ENCODE measurements around the gene VTN. TPM values are rescaled to one million over a fixed set of nuclear protein-coding genes. Genes with fewer than 3 reads are reported as not detected.

The VTN gene
- total and polyA plus RNA-seq, 2 donors (not counting 3 experiments of a cell fraction or from before 2014, with no cell fraction given): 1.1 TPM; not detected in 1

DNA sequence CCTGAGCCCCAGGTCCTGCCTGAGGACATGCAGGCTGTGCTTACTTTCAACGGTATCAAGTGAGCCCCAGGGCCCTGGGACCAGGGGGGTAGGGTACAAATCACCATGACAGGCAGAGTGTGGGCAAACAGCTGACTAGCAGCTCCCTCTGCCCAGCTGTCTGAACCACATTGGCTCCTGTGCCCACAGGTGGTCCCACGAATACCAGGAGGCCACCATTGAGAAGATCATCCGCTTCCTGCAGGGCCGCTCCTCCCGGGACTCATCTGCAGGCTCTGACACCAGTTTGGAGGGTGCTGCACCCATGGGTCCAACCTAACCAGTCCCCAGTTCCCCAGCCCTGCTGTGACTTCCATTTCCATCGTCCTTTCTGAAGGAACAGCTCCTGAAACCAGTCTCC lies 25.9 kb upstream of the VTN start:
- no peaks in the 10 kb centered on the region for H3K9me3 ChIP-seq (replicated peaks; ENCODE audit: control insufficient read depth, insufficient read depth, low read length)
- FAIRE-seq (no peak), DNase-seq (ENCODE audit: low read depth, low spot score) (no peak)
- no peak overlapping the region for H3K4me3 ChIP-seq (replicated peaks in 1 of 3; ENCODE audit: insufficient read depth in 1 of 3, low read depth in 1 of 3, low read length in 3 of 3)
- POLR2A ChIA-PET: no interaction called here
- H3K79me2 ChIP-seq (ENCODE audit: control insufficient read depth, insufficient read depth, low read length): no peaks in the 10 kb centered on the region
- dilution Hi-C loops (cut with MboI; ENCODE audit: extremely low pct_ligation_motif_present, low sequenced_read_pairs): no loop called here
- no peak overlapping the region for H3K9ac ChIP-seq (replicated peaks; ENCODE audit: extremely low read depth, insufficient read depth, low read length)
- no peaks in the 10 kb centered on the region for H3K27me3 ChIP-seq (ENCODE audit: control insufficient read depth in 2 of 2, insufficient read depth in 2 of 2, low read length in 2 of 2)
- intact Hi-C loops (cut with micrococcal nuclease): no loop called here
- H3K4me2 ChIP-seq (ENCODE audit: insufficient read depth, low read length): no peak overlapping the region
- TF ChIP-seq JUN (IDR thresholded peaks at IDR 0.05; ENCODE audit: borderline replicate concordance, insufficient read depth, insufficient read length, low read depth) (no peak), CTCF (IDR thresholded peaks at IDR 0.05; ENCODE audit: extremely low read depth in 1 of 2, insufficient read depth in 1 of 2, low read depth in 1 of 2, low read length in 2 of 2) (no peak), GATA2 (IDR thresholded peaks at IDR 0.05; ENCODE audit: insufficient read depth, insufficient read length, low read depth, low read length) (no peak), POLR2AphosphoS5 (IDR thresholded peaks at IDR 0.05; ENCODE audit: insufficient read depth, low read depth, low read length) (no peak), FOS (IDR thresholded peaks at IDR 0.05; ENCODE audit: borderline replicate concordance, insufficient read depth, low read length) (no peak)
- no peaks in the 10 kb centered on the region for H4K20me1 ChIP-seq (replicated peaks; ENCODE audit: control insufficient read depth, extremely low read depth, insufficient read depth, low read length)
- no TSS peak for BruUV-seq (replicated peaks)
- CTCF ChIA-PET: interaction anchor here (1.0 to 1.3 kb wide), 3 partner anchors 14 to 30 kb away, joined by 3 to 5 read pairs (median 5); no protein-coding TSS in a partner anchor
- H2AFZ ChIP-seq (ENCODE audit: low read depth, low read length): no peak overlapping the region
- H3K36me3 ChIP-seq (ENCODE audit: control insufficient read depth in 2 of 2, extremely low read depth in 1 of 2, insufficient read depth in 2 of 2, low read length in 2 of 2): no peaks in the 10 kb centered on the region
- H3K9me1 ChIP-seq (replicated peaks; ENCODE audit: control insufficient read depth, extremely low read depth, insufficient read depth, low read length): no peaks in the 10 kb centered on the region
- H3K27ac ChIP-seq (ENCODE audit: insufficient read depth, low read depth, low read length): no peak overlapping the region
- H3K4me1 ChIP-seq (ENCODE audit: control insufficient read depth, extremely low read depth, insufficient read depth, low read length): peaks cover 4% of the 10 kb centered on the region

DNA sequence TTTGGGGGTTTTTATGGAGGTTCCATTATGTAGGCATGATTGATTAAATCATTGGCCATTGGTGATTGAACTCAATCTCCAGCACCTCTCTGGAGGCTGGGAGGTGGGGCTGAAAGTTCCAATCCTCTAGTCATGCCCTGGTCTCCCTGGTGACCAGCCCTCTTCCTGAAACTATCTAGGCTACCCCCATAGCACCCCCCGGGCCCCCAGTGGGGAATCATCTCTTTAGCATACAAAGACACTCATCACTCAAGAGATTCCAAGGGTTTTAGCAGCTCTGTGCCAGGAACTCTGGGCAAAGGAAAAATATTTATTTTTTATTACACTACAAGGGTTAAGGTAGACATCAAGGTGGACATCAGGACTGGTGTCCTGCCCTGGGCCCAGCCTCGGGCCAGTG lies 25.3 kb upstream of the VTN start:
- intact Hi-C loops (cut with micrococcal nuclease): no loop called here

More for the DNA sequence above, 25.3 kb upstream of the VTN start:
- Histone ChIP-seq H3K27ac (ENCODE audit: insufficient read depth, low read depth, low read length) (no peak overlapping the region), H2AFZ (ENCODE audit: low read depth, low read length) (no peak overlapping the region), H3K4me1 (ENCODE audit: control insufficient read depth, extremely low read depth, insufficient read depth, low read length) (peaks cover 4% of the 10 kb centered on the region), H3K27me3 (ENCODE audit: control insufficient read depth in 2 of 2, insufficient read depth in 2 of 2, low read length in 2 of 2) (no peaks in the 10 kb centered on the region), H4K20me1 (replicated peaks; ENCODE audit: control insufficient read depth, extremely low read depth, insufficient read depth, low read length) (no peaks in the 10 kb centered on the region), H3K9ac (replicated peaks; ENCODE audit: extremely low read depth, insufficient read depth, low read length) (no peak overlapping the region), H3K79me2 (ENCODE audit: control insufficient read depth, insufficient read depth, low read length) (no peaks in the 10 kb centered on the region), H3K9me3 (replicated peaks; ENCODE audit: control insufficient read depth, insufficient read depth, low read length) (no peaks in the 10 kb centered on the region), H3K4me2 (ENCODE audit: insufficient read depth, low read length) (no peak overlapping the region), H3K9me1 (replicated peaks; ENCODE audit: control insufficient read depth, extremely low read depth, insufficient read depth, low read length) (no peaks in the 10 kb centered on the region), H3K36me3 (ENCODE audit: control insufficient read depth in 2 of 2, extremely low read depth in 1 of 2, insufficient read depth in 2 of 2, low read length in 2 of 2) (no peaks in the 10 kb centered on the region), H3K4me3 (replicated peaks in 1 of 3; ENCODE audit: insufficient read depth in 1 of 3, low read depth in 1 of 3, low read length in 3 of 3) (no peak overlapping the region)
- BruUV-seq (replicated peaks): no TSS peak
- TF ChIP-seq MYC (IDR thresholded peaks at IDR 0.05; ENCODE audit: low read depth, low read length) (no peak), CTCF (IDR thresholded peaks at IDR 0.05; ENCODE audit: extremely low read depth in 1 of 2, insufficient read depth in 1 of 2, low read depth in 1 of 2, low read length in 2 of 2) (no peak), GATA2 (IDR thresholded peaks at IDR 0.05; ENCODE audit: insufficient read depth, insufficient read length, low read depth, low read length) (no peak), JUN (IDR thresholded peaks at IDR 0.05; ENCODE audit: borderline replicate concordance, insufficient read depth, insufficient read length, low read depth) (no peak), POLR2A (IDR thresholded peaks at IDR 0.05; ENCODE audit: low read depth, low read length) (no peak), FOS (IDR thresholded peaks at IDR 0.05; ENCODE audit: borderline replicate concordance, insufficient read depth, low read length) (no peak), MAX (IDR thresholded peaks at IDR 0.05; ENCODE audit: insufficient read depth, insufficient read length) (no peak), EZH2 (IDR thresholded peaks at IDR 0.05; ENCODE audit: borderline replicate concordance, low read depth, low read length, severe bottlenecking) (no peak), POLR2AphosphoS5 (IDR thresholded peaks at IDR 0.05; ENCODE audit: insufficient read depth, low read depth, low read length) (no peak)
- dilution Hi-C loops (cut with MboI; ENCODE audit: extremely low pct_ligation_motif_present, low sequenced_read_pairs): no loop called here
- ChIA-PET CTCF (interaction anchor here (0.8 to 2.1 kb wide), 5 partner anchors 9 to 29 kb away, joined by 3 to 11 read pairs (median 3); no protein-coding TSS in a partner anchor), POLR2A (interaction anchor here (1.0 kb wide), 1 partner anchor 38 kb away, joined by 3 read pairs; the partner anchor contains the start of gene POLDIP2)
- DNase-seq (ENCODE audit: low read depth, low spot score) (no peak), FAIRE-seq (no peak)

Measured in endothelial cell of umbilical vein (primary cell).